ENCODE data around the gene WBP2NL.

DNA sequence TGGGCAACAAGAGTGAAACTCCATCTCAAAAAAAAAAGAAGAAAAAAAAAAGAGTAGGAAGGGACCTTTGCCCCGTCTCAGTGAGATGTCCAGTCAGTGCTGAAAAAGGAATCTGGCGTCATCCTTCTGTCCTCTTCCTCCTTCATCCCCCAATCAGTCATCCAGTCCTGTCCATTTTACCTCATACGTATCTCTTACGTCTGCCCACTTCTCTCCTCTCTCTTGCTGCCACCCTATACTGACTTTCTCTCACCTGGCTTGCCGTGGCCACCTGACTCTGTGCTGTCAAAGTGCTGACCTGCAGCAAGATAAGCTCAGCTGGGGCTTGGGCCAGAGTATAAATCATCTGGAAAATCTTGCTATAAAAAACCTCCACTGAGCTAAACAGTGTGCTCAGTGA is 15.7 kb upstream of the WBP2NL start:
- TF ChIP-seq, protein P1, sequence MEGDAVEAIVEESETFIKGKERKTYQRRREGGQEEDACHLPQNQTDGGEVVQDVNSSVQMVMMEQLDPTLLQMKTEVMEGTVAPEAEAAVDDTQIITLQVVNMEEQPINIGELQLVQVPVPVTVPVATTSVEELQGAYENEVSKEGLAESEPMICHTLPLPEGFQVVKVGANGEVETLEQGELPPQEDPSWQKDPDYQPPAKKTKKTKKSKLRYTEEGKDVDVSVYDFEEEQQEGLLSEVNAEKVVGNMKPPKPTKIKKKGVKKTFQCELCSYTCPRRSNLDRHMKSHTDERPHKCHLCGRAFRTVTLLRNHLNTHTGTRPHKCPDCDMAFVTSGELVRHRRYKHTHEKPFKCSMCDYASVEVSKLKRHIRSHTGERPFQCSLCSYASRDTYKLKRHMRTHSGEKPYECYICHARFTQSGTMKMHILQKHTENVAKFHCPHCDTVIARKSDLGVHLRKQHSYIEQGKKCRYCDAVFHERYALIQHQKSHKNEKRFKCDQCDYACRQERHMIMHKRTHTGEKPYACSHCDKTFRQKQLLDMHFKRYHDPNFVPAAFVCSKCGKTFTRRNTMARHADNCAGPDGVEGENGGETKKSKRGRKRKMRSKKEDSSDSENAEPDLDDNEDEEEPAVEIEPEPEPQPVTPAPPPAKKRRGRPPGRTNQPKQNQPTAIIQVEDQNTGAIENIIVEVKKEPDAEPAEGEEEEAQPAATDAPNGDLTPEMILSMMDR (IDR thresholded peaks at IDR 0.05) = no peak
- TF ChIP-seq POLR2A (IDR thresholded peaks at IDR 0.05) = no peak
